H1 (cell line): ENCODE data around the gene SRPX2. TPM values are rescaled to one million over a fixed set of nuclear protein-coding genes. Genes with fewer than 3 reads are reported as not detected.

Experiments
- CTCF ChIA-PET: fragments of 300-600 bp; sonication (Branson Sonifier 250); formaldehyde crosslinking; loops from one replicate; lab custom pipeline; 2021; ENCODE audit not compliant: partially characterized antibody; lab: Charles Lee
- POLR2A ChIA-PET: fragments of 300-600 bp; sonication (Branson Sonifier 250); formaldehyde crosslinking; loops from one replicate; lab custom pipeline; 2021; ENCODE audit warnings: inconsistent platforms; ENCODE audit not compliant: partially characterized antibody; lab: Charles Lee
- DNase-seq, 2 experiments: peaks; one replicate each; pipeline versions ENCODE4 v3.0.0 to v3.0.0-alpha.2; 2010 to 2022; ENCODE audit warnings: low spot score in 2 of 2, low read depth in 1 of 2, mixed read lengths in 1 of 2
- FAIRE-seq: peaks from 2 replicates; lab custom pipeline; 2011; peaks lifted over from hg19 to GRCh38; lab: Jason Lieb, UNC
- H2AFZ ChIP-seq: 2 replicates; pipeline ENCODE4 v1.8.1; 2012; ENCODE audit warnings: low read length, inconsistent platforms
- H2AK5ac ChIP-seq: 2 replicates; pipeline ENCODE4 v1.6.1; 2013; ENCODE audit warnings: low read depth, low read length
- H2BK120ac ChIP-seq: replicated peaks from 2 replicates; pipeline ENCODE3; 2013; ENCODE audit warnings: low read depth, low read length, inconsistent platforms
- H2BK12ac ChIP-seq: 2 replicates; pipeline ENCODE4 v1.6.1; 2013; ENCODE audit warnings: low read depth, low read length
- H2BK15ac ChIP-seq: 2 replicates; pipeline ENCODE4 v1.6.1; 2013; ENCODE audit warnings: low read length
- H2BK20ac ChIP-seq: 2 replicates; pipeline ENCODE4 v1.6.1; 2013; ENCODE audit warnings: low read length
- H2BK5ac ChIP-seq: 2 replicates; pipeline ENCODE4 v1.6.1; 2013; ENCODE audit warnings: low read depth, low read length
- H3K14ac ChIP-seq: 2 replicates; pipeline ENCODE4 v1.6.1; 2013; ENCODE audit warnings: inconsistent platforms; ENCODE audit not compliant: insufficient read length
- H3K18ac ChIP-seq: 2 replicates; pipeline ENCODE4 v1.6.1; 2013; ENCODE audit warnings: low read length; ENCODE audit errors: extremely low read depth
- H3K23ac ChIP-seq: 2 replicates; pipeline ENCODE4 v1.6.1; 2013; ENCODE audit warnings: inconsistent platforms; ENCODE audit not compliant: insufficient read length
- H3K23me2 ChIP-seq: 2 replicates; pipeline ENCODE4 v1.6.1; 2013; ENCODE audit warnings: low read depth, low read length
- H3K27ac ChIP-seq: 2 replicates; pipeline ENCODE4 v1.6.1; 2011; ENCODE audit warnings: low read depth, low read length, inconsistent platforms
- H3K27me3 ChIP-seq, 4 experiments: replicated peaks in 1 of 4; 1 replicate in 1 of 4; 2 replicates in 3 of 4; pipeline versions ENCODE4 v1.6.1 to v1.8.1; 2011 to 2013; ENCODE audit warnings: low read length in 3 of 4, mild to moderate bottlenecking in 3 of 4, inconsistent platforms in 2 of 4, mixed read lengths in 2 of 4, moderate library complexity in 1 of 4; ENCODE audit not compliant: control insufficient read depth in 3 of 4, insufficient read depth in 3 of 4; ENCODE audit errors: extremely low read depth in 1 of 4
- H3K36me3 ChIP-seq, 4 experiments: 2 replicates each; pipeline versions ENCODE4 v1.6.1 to v1.8.1; 2011 to 2013; ENCODE audit warnings: mild to moderate bottlenecking in 4 of 4, low read length in 3 of 4, moderate library complexity in 2 of 4, control low read depth in 1 of 4, inconsistent platforms in 1 of 4; ENCODE audit not compliant: insufficient read depth in 4 of 4, control insufficient read depth in 2 of 4
- H3K4ac ChIP-seq: replicated peaks from 2 replicates; pipeline ENCODE3; 2013; ENCODE audit warnings: low read length, low read depth, mixed read lengths, inconsistent platforms; ENCODE audit not compliant: insufficient read length
- H3K4me1 ChIP-seq, 4 experiments: replicated peaks in 1 of 4; 1 replicate in 1 of 4; 2 replicates in 3 of 4; pipeline versions ENCODE4 v1.6.1 to v1.8.1; 2011 to 2013; ENCODE audit warnings: low read length in 3 of 4, inconsistent platforms in 2 of 4, mixed read lengths in 1 of 4; ENCODE audit not compliant: insufficient read depth in 4 of 4, control insufficient read depth in 3 of 4
- H3K4me2 ChIP-seq, 2 experiments: 2 replicates each; pipeline versions ENCODE4 v1.6.1 to v1.8.1; 2011 to 2013; ENCODE audit warnings: low read depth in 2 of 2, low read length in 2 of 2, control low read depth in 1 of 2, inconsistent platforms in 1 of 2, mild to moderate bottlenecking in 1 of 2; ENCODE audit not compliant: insufficient read depth in 1 of 2
- H3K4me3 ChIP-seq, 4 experiments: fragments of 200-600, 300-600 bp in 1 of 4; sonication (generic), shearing (Covaris generic), sonication (Bioruptor Twin) in 1 of 4; 2 replicates each; pipeline versions ENCODE4 v1.5.1 to v1.8.1; 2011 to 2016; ENCODE audit warnings: low read length in 4 of 4, low read depth in 3 of 4, control low read depth in 2 of 4, inconsistent platforms in 2 of 4, mild to moderate bottlenecking in 2 of 4, mixed read lengths in 1 of 4, moderate library complexity in 1 of 4; ENCODE audit not compliant: insufficient read depth in 2 of 4; ENCODE audit errors: extremely low read depth in 1 of 4
- H3K56ac ChIP-seq: replicated peaks from 2 replicates; pipeline ENCODE3; 2013; ENCODE audit warnings: low read depth, mild to moderate bottlenecking, mixed read lengths, low read length, inconsistent platforms; ENCODE audit not compliant: insufficient read length
- H3K79me1 ChIP-seq: 2 replicates; pipeline ENCODE4 v1.6.1; 2013; ENCODE audit warnings: low read depth, low read length, control low read depth
- H3K79me2 ChIP-seq, 2 experiments: 2 replicates each; pipeline versions ENCODE4 v1.6.1 to v1.8.1; 2012 to 2013; ENCODE audit warnings: low read length in 2 of 2, mild to moderate bottlenecking in 2 of 2, inconsistent platforms in 1 of 2; ENCODE audit not compliant: insufficient read depth in 2 of 2, control insufficient read depth in 1 of 2
- H3K9ac ChIP-seq, 4 experiments: replicated peaks in 1 of 4; 1 replicate in 1 of 4; 2 replicates in 3 of 4; pipeline versions ENCODE4 v1.6.1 to v1.8.1; 2011 to 2013; ENCODE audit warnings: low read depth in 3 of 4, low read length in 3 of 4, control low read depth in 2 of 4, mild to moderate bottlenecking in 2 of 4, moderate library complexity in 2 of 4, inconsistent platforms in 1 of 4; ENCODE audit errors: extremely low read depth in 1 of 4
- H3K9me3 ChIP-seq, 2 experiments: 2 replicates each; pipeline versions ENCODE4 v1.6.1 to v1.8.1; 2012 to 2013; ENCODE audit warnings: mild to moderate bottlenecking in 2 of 2, moderate library complexity in 2 of 2, control low read depth in 1 of 2, inconsistent platforms in 1 of 2, low read depth in 1 of 2, low read length in 1 of 2, mixed read lengths in 1 of 2; ENCODE audit not compliant: insufficient read depth in 2 of 2
- H4K20me1 ChIP-seq, 2 experiments: replicated peaks in 1 of 2; 2 replicates each; pipeline versions ENCODE3 to v1.8.1; 2011 to 2013; ENCODE audit warnings: inconsistent platforms in 2 of 2, low read length in 2 of 2, mild to moderate bottlenecking in 1 of 2; ENCODE audit not compliant: insufficient read depth in 2 of 2, control insufficient read depth in 1 of 2
- H4K5ac ChIP-seq: 2 replicates; pipeline ENCODE4 v1.6.1; 2013; ENCODE audit warnings: low read length, low read depth, mixed read lengths, inconsistent platforms; ENCODE audit not compliant: insufficient read length
- H4K8ac ChIP-seq: 2 replicates; pipeline ENCODE4 v1.8.0; 2013; ENCODE audit warnings: mild to moderate bottlenecking, moderate library complexity, low read length, inconsistent platforms; ENCODE audit not compliant: insufficient read depth; ENCODE audit errors: extremely low read depth
- H4K91ac ChIP-seq: replicated peaks from 2 replicates; pipeline ENCODE3; 2013; ENCODE audit warnings: low read length, mixed read lengths, inconsistent platforms; ENCODE audit not compliant: insufficient read length
- ATF3 ChIP-seq: IDR thresholded peaks from 2 replicates; pipeline ENCODE4 v1.6.1; 2011; ENCODE audit warnings: low read depth, mild to moderate bottlenecking, low read length; ENCODE audit not compliant: insufficient read depth
- BRCA1 ChIP-seq: IDR thresholded peaks from 2 replicates; pipeline ENCODE4 v1.6.1; 2012; ENCODE audit warnings: low read depth, low read length, improper control_type of control experiment
- E2F6 ChIP-seq: IDR thresholded peaks from 2 replicates; pipeline ENCODE4 v1.6.1; 2012; ENCODE audit warnings: inconsistent platforms
- FOSL1 ChIP-seq: IDR thresholded peaks from 2 replicates; pipeline ENCODE4 v1.6.1; 2011; ENCODE audit warnings: mild to moderate bottlenecking, low read depth, low read length, moderate library complexity; ENCODE audit not compliant: insufficient read depth
- GABPA ChIP-seq: IDR thresholded peaks from 2 replicates; pipeline ENCODE4 v1.6.1; 2011; ENCODE audit warnings: mild to moderate bottlenecking, low read length, moderate library complexity, borderline replicate concordance; ENCODE audit not compliant: insufficient read depth
- JUND ChIP-seq: IDR thresholded peaks from 2 replicates; pipeline ENCODE4 v1.6.1; 2011; ENCODE audit warnings: mild to moderate bottlenecking, improper control_type of control experiment, low read length
- POU5F1 ChIP-seq: IDR thresholded peaks from 2 replicates; pipeline ENCODE4 v1.6.1; 2011; ENCODE audit warnings: low read depth, mild to moderate bottlenecking, low read length, moderate library complexity
- RFX5 ChIP-seq: IDR thresholded peaks from 2 replicates; pipeline ENCODE4 v1.6.1; 2011; ENCODE audit warnings: low read depth, low read length, improper control_type of control experiment, borderline replicate concordance
- RXRA ChIP-seq: IDR thresholded peaks from 2 replicates; pipeline ENCODE4 v1.6.1; 2011; ENCODE audit warnings: low read depth, mild to moderate bottlenecking, low read length, moderate library complexity; ENCODE audit not compliant: insufficient read depth
- SP2 ChIP-seq: IDR thresholded peaks from 2 replicates; pipeline ENCODE4 v1.6.1; 2012; ENCODE audit warnings: mild to moderate bottlenecking, low read length, inconsistent platforms
- SRF ChIP-seq: IDR thresholded peaks from 2 replicates; pipeline ENCODE4 v1.6.1; 2011; ENCODE audit warnings: mild to moderate bottlenecking, low read depth, low read length, moderate library complexity
- TAF1 ChIP-seq: IDR thresholded peaks from 2 replicates; pipeline ENCODE4 v1.6.1; 2011; ENCODE audit warnings: mild to moderate bottlenecking, low read depth, low read length
- USF2 ChIP-seq: IDR thresholded peaks from 2 replicates; pipeline ENCODE4 v1.6.1; 2011; ENCODE audit warnings: low read length, improper control_type of control experiment
- WGBS, 2 experiments: shearing (Covaris generic) in 1 of 2; methylation state at CpG; one replicate each; pipeline versions ENCODE4 v1.1.6 to v1.1.7; 2013 to 2015; ENCODE audit warnings: low lambda C conversion rate in 2 of 2, mixed read lengths in 2 of 2, inconsistent platforms in 1 of 2, low coverage in 1 of 2, missing lambda C conversion rate in 1 of 2; ENCODE audit not compliant: insufficient replicate concordance in 2 of 2, insufficient coverage in 1 of 2, insufficient read length in 1 of 2; ENCODE audit errors: extremely low coverage in 1 of 2, missing lambda C conversion rate in 1 of 2; 5-methylcytosine and 5-hydroxymethylcytosine counted together
- polyA plus RNA-seq, 7 experiments: library from polyadenylated mRNA; depleted of rRNA in 3 of 7; stranded (reverse) in 5 of 7; unstranded in 2 of 7; fragments of >200 nt in 5 of 7; fragments of 200-250 nt in 2 of 7; gene quantifications; 1 replicate in 5 of 7; 2 replicates in 1 of 7; 4 replicates in 1 of 7; pipeline versions ENCODE4 v1.2.1 to v1.2.3, GENCODE V29; 2011 to 2013; ENCODE audit warnings: missing spikeins in 2 of 7, mixed read lengths in 2 of 7
- total RNA-seq: library from RNA; stranded (reverse); fragmentation: NEBNext Ultra II Directional; extraction: Animal tissue kit (Norgen Biotek cat#: 25700); gene quantifications from 2 replicates; pipeline ENCODE4 v1.2.1, GENCODE V29; 2021

Gene SRPX2
- total and polyA plus RNA-seq, 2 of the 8 experiments (the other 6 are each of a cell fraction or from before 2014, with no cell fraction given): not detected

GRCh38 chrX:100606753-100607152, 37.2 kb upstream of the SRPX2 start:
- Histone ChIP-seq H3K14ac (no peak overlapping the region), H4K5ac (no peak overlapping the region), H2AK5ac (no peak overlapping the region), H3K23me2 (no peaks in the 10 kb centered on the region), H4K91ac (no peak overlapping the region), H3K4ac (no peak overlapping the region), H4K20me1 (no peaks in the 10 kb centered on the region), H3K4me2 (no peak overlapping the region), H3K27me3 (no peaks in the 10 kb centered on the region), H2BK12ac (no peak overlapping the region), H2BK15ac (no peak overlapping the region), H4K8ac (no peak overlapping the region), H3K79me1 (no peaks in the 10 kb centered on the region), H2BK20ac (no peak overlapping the region), H3K9ac (no peak overlapping the region), H2BK120ac (no peak overlapping the region), H3K23ac (no peak overlapping the region), H3K36me3 (no peaks in the 10 kb centered on the region), H3K79me2 (no peaks in the 10 kb centered on the region), H3K27ac (no peak overlapping the region), H3K9me3 (no peaks in the 10 kb centered on the region), H3K56ac (no peak overlapping the region), H2AFZ (no peak overlapping the region), H3K4me3 (no peak overlapping the region), H3K4me1 (peaks cover 0 to 5% (median 0%) of the 10 kb centered on the region in 4 experiments; a peak in 1 of 7 replicates), H2BK5ac (no peak overlapping the region), H3K18ac (no peak overlapping the region)
- POLR2A ChIA-PET: no interaction called here
- CTCF ChIA-PET: interaction anchor here (0.8 kb wide), 1 partner anchor 8 kb away, joined by 4 read pairs; no protein-coding TSS in a partner anchor
- FAIRE-seq (no peak), DNase-seq (no peak)
- 100% methylated on average over 1 of the region's 1 CpG; no CpG with 5 or more reads in 1 of the 2 experiments for WGBS, 2 experiments
- no peak for TF ChIP-seq TAF1
- no peak for TF ChIP-seq RXRA
- TF ChIP-seq JUND: no peak
- no peak for TF ChIP-seq BRCA1
- no peak for TF ChIP-seq SP2
- no peak for TF ChIP-seq FOSL1
- no peak for TF ChIP-seq POU5F1
- no peak for TF ChIP-seq USF2
- no peak for TF ChIP-seq SRF
- TF ChIP-seq RFX5: no peak
- no peak for TF ChIP-seq GABPA
- TF ChIP-seq ATF3: no peak
- no peak for TF ChIP-seq E2F6
